K562 (cell line): ENCODE measurements around the gene CAMSAP2.

ENCODE experiments used
- E2F6 ChIP-seq, 2 experiments: IDR thresholded peaks; 2 replicates each; pipeline ENCODE4 v1.6.1; 2011; ENCODE audit warnings: borderline replicate concordance in 1 of 2, control low read depth in 1 of 2, low read depth in 1 of 2, low read length in 1 of 2, mild to moderate bottlenecking in 1 of 2, mixed read lengths in 1 of 2, moderate library complexity in 1 of 2; ENCODE audit not compliant: insufficient read depth in 1 of 2, insufficient read length in 1 of 2, poor library complexity in 1 of 2, severe bottlenecking in 1 of 2; ENCODE audit errors: extremely low read depth in 1 of 2
- KDM1A ChIP-seq, 2 experiments: fragments of 450-650 bp; IDR thresholded peaks; 2 replicates each; pipeline ENCODE4 v1.6.1; 2016; ENCODE audit warnings: mild to moderate bottlenecking in 2 of 2
- MYBL2 ChIP-seq, 2 experiments: fragments of 450-650 bp in 1 of 2; sonication (generic) in 1 of 2; formaldehyde crosslinking in 1 of 2; IDR thresholded peaks; 2 replicates each; pipeline versions ENCODE4 v1.6.1 to v1.8.1; 2017 to 2022; ENCODE audit warnings: borderline replicate concordance in 1 of 2, inconsistent platforms in 1 of 2, low read depth in 1 of 2, mild to moderate bottlenecking in 1 of 2, missing genetic modification reagents in 1 of 2, moderate library complexity in 1 of 2
- TAF1 ChIP-seq: IDR thresholded peaks from 2 replicates; pipeline ENCODE4 v1.6.1; 2011; ENCODE audit warnings: mild to moderate bottlenecking, low read length, moderate library complexity; ENCODE audit not compliant: insufficient read depth, control insufficient read depth, severe bottlenecking; ENCODE audit errors: extremely low read depth
- ZKSCAN1 ChIP-seq: fragments of 150-350 bp; IDR thresholded peaks from 2 replicates; pipeline ENCODE4 v1.6.1; 2016; ENCODE audit warnings: low read depth, low read length
- TF ChIP-seq, protein P1 (sequence below): sonication (generic); formaldehyde crosslinking; IDR thresholded peaks from 2 replicates; pipeline ENCODE4 v1.8.0; 2023; ENCODE audit warnings: mild to moderate bottlenecking, missing genetic modification reagents
- TF ChIP-seq, protein P2 (sequence below), 3 experiments: IDR thresholded peaks in 2 of 3; conservative IDR thresholded peaks in 1 of 3; 2 replicates each; pipeline ENCODE4 v1.5.1; 2011 to 2012; ENCODE audit warnings: low read length in 3 of 3, mild to moderate bottlenecking in 3 of 3, control low read depth in 2 of 3, improper control_type of control experiment in 1 of 3, inconsistent platforms in 1 of 3, low read depth in 1 of 3, mixed read lengths in 1 of 3, moderate library complexity in 1 of 3; ENCODE audit not compliant: insufficient read depth in 2 of 3

GRCh38 chr1:200895801-200896530 is 157.3 kb downstream of the CAMSAP2 start:
- TF ChIP-seq KDM1A (IDR thresholded peaks at IDR 0.05) (no peak), ZKSCAN1 (no peak), E2F6 (IDR thresholded peaks at IDR 0.05; ENCODE audit: borderline replicate concordance in 1 of 2, extremely low read depth in 1 of 2, insufficient read depth in 1 of 2, insufficient read length in 1 of 2, low read depth in 1 of 2, low read length in 1 of 2, poor library complexity in 1 of 2, severe bottlenecking in 1 of 2) (no peak), MYBL2 (IDR thresholded peaks at IDR 0.05; ENCODE audit: low read depth) (no peak), MYBL2 (CRISPR knock-in tag; IDR thresholded peaks at IDR 0.05; ENCODE audit: borderline replicate concordance) (no peak), TAF1 (no peak)
- TF ChIP-seq, protein P1, sequence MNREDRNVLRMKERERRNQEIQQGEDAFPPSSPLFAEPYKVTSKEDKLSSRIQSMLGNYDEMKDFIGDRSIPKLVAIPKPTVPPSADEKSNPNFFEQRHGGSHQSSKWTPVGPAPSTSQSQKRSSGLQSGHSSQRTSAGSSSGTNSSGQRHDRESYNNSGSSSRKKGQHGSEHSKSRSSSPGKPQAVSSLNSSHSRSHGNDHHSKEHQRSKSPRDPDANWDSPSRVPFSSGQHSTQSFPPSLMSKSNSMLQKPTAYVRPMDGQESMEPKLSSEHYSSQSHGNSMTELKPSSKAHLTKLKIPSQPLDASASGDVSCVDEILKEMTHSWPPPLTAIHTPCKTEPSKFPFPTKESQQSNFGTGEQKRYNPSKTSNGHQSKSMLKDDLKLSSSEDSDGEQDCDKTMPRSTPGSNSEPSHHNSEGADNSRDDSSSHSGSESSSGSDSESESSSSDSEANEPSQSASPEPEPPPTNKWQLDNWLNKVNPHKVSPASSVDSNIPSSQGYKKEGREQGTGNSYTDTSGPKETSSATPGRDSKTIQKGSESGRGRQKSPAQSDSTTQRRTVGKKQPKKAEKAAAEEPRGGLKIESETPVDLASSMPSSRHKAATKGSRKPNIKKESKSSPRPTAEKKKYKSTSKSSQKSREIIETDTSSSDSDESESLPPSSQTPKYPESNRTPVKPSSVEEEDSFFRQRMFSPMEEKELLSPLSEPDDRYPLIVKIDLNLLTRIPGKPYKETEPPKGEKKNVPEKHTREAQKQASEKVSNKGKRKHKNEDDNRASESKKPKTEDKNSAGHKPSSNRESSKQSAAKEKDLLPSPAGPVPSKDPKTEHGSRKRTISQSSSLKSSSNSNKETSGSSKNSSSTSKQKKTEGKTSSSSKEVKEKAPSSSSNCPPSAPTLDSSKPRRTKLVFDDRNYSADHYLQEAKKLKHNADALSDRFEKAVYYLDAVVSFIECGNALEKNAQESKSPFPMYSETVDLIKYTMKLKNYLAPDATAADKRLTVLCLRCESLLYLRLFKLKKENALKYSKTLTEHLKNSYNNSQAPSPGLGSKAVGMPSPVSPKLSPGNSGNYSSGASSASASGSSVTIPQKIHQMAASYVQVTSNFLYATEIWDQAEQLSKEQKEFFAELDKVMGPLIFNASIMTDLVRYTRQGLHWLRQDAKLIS (CRISPR knock-in tag): no peak
- TF ChIP-seq, protein P2, sequence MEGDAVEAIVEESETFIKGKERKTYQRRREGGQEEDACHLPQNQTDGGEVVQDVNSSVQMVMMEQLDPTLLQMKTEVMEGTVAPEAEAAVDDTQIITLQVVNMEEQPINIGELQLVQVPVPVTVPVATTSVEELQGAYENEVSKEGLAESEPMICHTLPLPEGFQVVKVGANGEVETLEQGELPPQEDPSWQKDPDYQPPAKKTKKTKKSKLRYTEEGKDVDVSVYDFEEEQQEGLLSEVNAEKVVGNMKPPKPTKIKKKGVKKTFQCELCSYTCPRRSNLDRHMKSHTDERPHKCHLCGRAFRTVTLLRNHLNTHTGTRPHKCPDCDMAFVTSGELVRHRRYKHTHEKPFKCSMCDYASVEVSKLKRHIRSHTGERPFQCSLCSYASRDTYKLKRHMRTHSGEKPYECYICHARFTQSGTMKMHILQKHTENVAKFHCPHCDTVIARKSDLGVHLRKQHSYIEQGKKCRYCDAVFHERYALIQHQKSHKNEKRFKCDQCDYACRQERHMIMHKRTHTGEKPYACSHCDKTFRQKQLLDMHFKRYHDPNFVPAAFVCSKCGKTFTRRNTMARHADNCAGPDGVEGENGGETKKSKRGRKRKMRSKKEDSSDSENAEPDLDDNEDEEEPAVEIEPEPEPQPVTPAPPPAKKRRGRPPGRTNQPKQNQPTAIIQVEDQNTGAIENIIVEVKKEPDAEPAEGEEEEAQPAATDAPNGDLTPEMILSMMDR (IDR thresholded peaks at IDR 0.05 in 2 of 3, conservative IDR thresholded peaks at IDR 0.05 in 1 of 3; ENCODE audit: insufficient read depth in 2 of 3, low read depth in 1 of 3, low read length in 3 of 3): no peak
